ENCODE measurements around the gene OLFM1.

The OLFM1 gene

GRCh38 chr9:135067096-135067710, 20.3 kb upstream of the OLFM1 start:
- DNase-seq (ENCODE audit: low read depth), result no peak
- TF ChIP-seq CTCF (conservative IDR thresholded peaks at IDR 0.05; ENCODE audit: low read depth, low read length), result no peak
- no peak overlapping the region for H3K4me3 ChIP-seq (ENCODE audit: low read depth, low read length)

GRCh38 chr9:135068776-135069415, 18.6 kb upstream of the OLFM1 start:
- TF ChIP-seq CTCF (conservative IDR thresholded peaks at IDR 0.05; ENCODE audit: low read depth, low read length), result no peak
- H3K4me3 ChIP-seq (ENCODE audit: low read depth, low read length), result no peak overlapping the region
- no peak for DNase-seq (ENCODE audit: low read depth)

- H3K4me3 ChIP-seq (ENCODE audit: low read depth, low read length), result no peak overlapping the region
- no peak for TF ChIP-seq CTCF (conservative IDR thresholded peaks at IDR 0.05; ENCODE audit: low read depth, low read length)
- DNase-seq (ENCODE audit: low read depth), result no peak
Measured at GRCh38 chr9:135069558-135070197, 17.8 kb upstream of the OLFM1 start.

- TF ChIP-seq CTCF (conservative IDR thresholded peaks at IDR 0.05; ENCODE audit: low read depth, low read length), result no peak
- no peak for DNase-seq (ENCODE audit: low read depth)
Measured at GRCh38 chr9:135070198-135070951, 17.1 kb upstream of the OLFM1 start.

GRCh38 chr9:135070964-135071735, 16.3 kb upstream of the OLFM1 start:
- no peak for TF ChIP-seq CTCF (conservative IDR thresholded peaks at IDR 0.05; ENCODE audit: low read depth, low read length)
- H3K4me3 ChIP-seq (ENCODE audit: low read depth, low read length), result no peak overlapping the region
- no peak for DNase-seq (ENCODE audit: low read depth)

More at GRCh38 chr9:135070198-135070951, 17.1 kb upstream of the OLFM1 start:
- H3K4me3 ChIP-seq (ENCODE audit: low read depth, low read length), result no peak overlapping the region

- no peak for TF ChIP-seq CTCF (conservative IDR thresholded peaks at IDR 0.05; ENCODE audit: low read depth, low read length)
- H3K4me3 ChIP-seq (ENCODE audit: low read depth, low read length), result no peak overlapping the region
- no peak for DNase-seq (ENCODE audit: low read depth)
Measured at GRCh38 chr9:135073081-135073740, 14.3 kb upstream of the OLFM1 start.
